ENCODE results near the gene MYO5C.

GRCh38 chr15:52193791-52194190 lies 101.8 kb downstream of the MYO5C start:
- TF ChIP-seq, protein P1, sequence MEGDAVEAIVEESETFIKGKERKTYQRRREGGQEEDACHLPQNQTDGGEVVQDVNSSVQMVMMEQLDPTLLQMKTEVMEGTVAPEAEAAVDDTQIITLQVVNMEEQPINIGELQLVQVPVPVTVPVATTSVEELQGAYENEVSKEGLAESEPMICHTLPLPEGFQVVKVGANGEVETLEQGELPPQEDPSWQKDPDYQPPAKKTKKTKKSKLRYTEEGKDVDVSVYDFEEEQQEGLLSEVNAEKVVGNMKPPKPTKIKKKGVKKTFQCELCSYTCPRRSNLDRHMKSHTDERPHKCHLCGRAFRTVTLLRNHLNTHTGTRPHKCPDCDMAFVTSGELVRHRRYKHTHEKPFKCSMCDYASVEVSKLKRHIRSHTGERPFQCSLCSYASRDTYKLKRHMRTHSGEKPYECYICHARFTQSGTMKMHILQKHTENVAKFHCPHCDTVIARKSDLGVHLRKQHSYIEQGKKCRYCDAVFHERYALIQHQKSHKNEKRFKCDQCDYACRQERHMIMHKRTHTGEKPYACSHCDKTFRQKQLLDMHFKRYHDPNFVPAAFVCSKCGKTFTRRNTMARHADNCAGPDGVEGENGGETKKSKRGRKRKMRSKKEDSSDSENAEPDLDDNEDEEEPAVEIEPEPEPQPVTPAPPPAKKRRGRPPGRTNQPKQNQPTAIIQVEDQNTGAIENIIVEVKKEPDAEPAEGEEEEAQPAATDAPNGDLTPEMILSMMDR (IDR thresholded peaks at IDR 0.05) = no peak
- TF ChIP-seq EP300 (IDR thresholded peaks at IDR 0.05) (no peak), POLR2AphosphoS5 (IDR thresholded peaks at IDR 0.05) (no peak), POLR2A (IDR thresholded peaks at IDR 0.05; ENCODE audit: low read depth) (no peak)
